K562 (cell line): ENCODE results near the gene UPP1. TPM values are rescaled to one million over a fixed set of nuclear protein-coding genes. Genes with fewer than 3 reads are reported as not detected.

ENCODE experiments used
- ATAC-seq: fragments of 200-7000 bp; cut with Tn5 transposase; 3 replicates; pipeline ENCODE4 v1.9.1; 2020; ENCODE audit warnings: moderate library complexity
- BruUV-seq: library from RNA; stranded (reverse); fragments of 400-500 nt; replicated peaks from 2 replicates; lab custom pipeline; 2021; lab: Mats Ljungman, UMichigan
- CTCF ChIA-PET: fragments of 300-600 bp; formaldehyde crosslinking; extraction: SDS; loops from one replicate; lab custom pipeline; 2021; ENCODE audit warnings: low intra/inter-chr PET ratio; lab: Yijun Ruan, JAX
- POLR2A ChIA-PET: fragments of 300-600, 350-650 bp; sonication (Branson Sonifier 250); formaldehyde crosslinking; extraction: SDS; loops from one replicate; lab custom pipeline; 2021; ENCODE audit warnings: antibody characterized with exemption, inconsistent platforms; lab: Yijun Ruan, JAX
- DNase-seq, 4 experiments: peaks; one replicate each; pipeline versions ENCODE4 v3.0.0 to v3.0.0-alpha.2; 2011 to 2018; ENCODE audit warnings: low spot score in 3 of 4, mixed read lengths in 3 of 4; ENCODE audit errors: extremely low read depth in 1 of 4
- FAIRE-seq: peaks from 2 replicates; lab custom pipeline; 2011; peaks lifted over from hg19 to GRCh38; lab: Jason Lieb, UNC
- H2AFZ ChIP-seq: 2 replicates; pipeline ENCODE4 v1.6.0; 2011; ENCODE audit warnings: low read depth, low read length, control low read depth, inconsistent platforms
- H3K27ac ChIP-seq: fragments of 200-600 bp; 3 replicates; pipeline ENCODE4 v1.8.0; 2011; ENCODE audit warnings: low read depth, mild to moderate bottlenecking, control low read depth, inconsistent platforms, low read length, moderate library complexity, mixed read lengths; ENCODE audit errors: extremely low read depth
- H3K27me3 ChIP-seq, 2 experiments: fragments of 300-600 bp in 1 of 2; 2 replicates in 1 of 2; 3 replicates in 1 of 2; pipeline versions ENCODE4 v1.6.0 to v1.8.0; 2011; ENCODE audit warnings: inconsistent platforms in 2 of 2, low read length in 2 of 2, mild to moderate bottlenecking in 1 of 2, mixed read lengths in 1 of 2, moderate library complexity in 1 of 2; ENCODE audit not compliant: control insufficient read depth in 2 of 2, insufficient read depth in 2 of 2
- H3K36me3 ChIP-seq: fragments of 300-600 bp; 3 replicates; pipeline ENCODE4 v1.8.0; 2011; ENCODE audit warnings: mild to moderate bottlenecking, low read length, inconsistent platforms; ENCODE audit not compliant: control insufficient read depth, insufficient read depth
- H3K4me1 ChIP-seq, 2 experiments: fragments of 200-600 bp in 1 of 2; replicated peaks in 1 of 2; 2 replicates in 1 of 2; 3 replicates in 1 of 2; pipeline versions ENCODE4 v1.5.1 to v1.8.0; 2011; ENCODE audit warnings: inconsistent platforms in 2 of 2, low read length in 2 of 2, mild to moderate bottlenecking in 1 of 2, mixed read lengths in 1 of 2, moderate library complexity in 1 of 2; ENCODE audit not compliant: control insufficient read depth in 2 of 2, insufficient read depth in 2 of 2
- H3K4me2 ChIP-seq: 2 replicates; pipeline ENCODE4 v1.6.1; 2011; ENCODE audit warnings: low read length, control low read depth, inconsistent platforms, mixed read lengths; ENCODE audit not compliant: insufficient read depth
- H3K4me3 ChIP-seq: fragments of 200-600 bp; sonication (generic), shearing (Covaris generic); 2 replicates; pipeline ENCODE4 v1.5.1; 2016; ENCODE audit warnings: control low read depth, inconsistent platforms
- H3K79me2 ChIP-seq: fragments of 200-600 bp; 3 replicates; pipeline ENCODE4 v1.8.0; 2011; ENCODE audit warnings: low read length, inconsistent platforms; ENCODE audit not compliant: control insufficient read depth, insufficient read depth
- H3K9ac ChIP-seq, 2 experiments: 2 replicates each; pipeline versions ENCODE4 v1.6.0 to v1.6.1; 2011; ENCODE audit warnings: low read depth in 2 of 2, low read length in 2 of 2, control low read depth in 1 of 2, inconsistent platforms in 1 of 2, mild to moderate bottlenecking in 1 of 2, mixed read lengths in 1 of 2; ENCODE audit not compliant: insufficient read depth in 1 of 2
- H3K9me1 ChIP-seq: one replicate; pipeline ENCODE4 v1.6.0; 2011; ENCODE audit warnings: inconsistent platforms, mild to moderate bottlenecking, low read length, moderate library complexity; ENCODE audit not compliant: control insufficient read depth, insufficient read depth
- H3K9me3 ChIP-seq: replicated peaks from 2 replicates; pipeline ENCODE4 v1.5.1; 2011; ENCODE audit warnings: low read depth, low read length, inconsistent platforms; ENCODE audit not compliant: control insufficient read depth, insufficient read depth
- H4K20me1 ChIP-seq: replicated peaks from 2 replicates; pipeline ENCODE4 v1.6.1; 2011; ENCODE audit warnings: low read length, inconsistent platforms, mixed read lengths; ENCODE audit not compliant: control insufficient read depth, insufficient read depth
- CC2D1A ChIP-seq: fragments of 450-650 bp; IDR thresholded peaks from 2 replicates; pipeline ENCODE4 v1.6.1; 2017; ENCODE audit warnings: mild to moderate bottlenecking
- ESRRB ChIP-seq: fragments of 250-450 bp; sonication (Bioruptor Pico); IDR thresholded peaks from 2 replicates; pipeline ENCODE4 v1.5.0; 2020; ENCODE audit warnings: mild to moderate bottlenecking, moderate library complexity, borderline replicate concordance
- HINFP ChIP-seq: fragments of 450-650 bp; conservative IDR thresholded peaks from 2 replicates; pipeline ENCODE4 v1.6.1; 2016; ENCODE audit warnings: missing genetic modification characterization, low read depth, mild to moderate bottlenecking, control low read depth, missing compliant biosample characterization
- MEIS2 ChIP-seq: fragments of 450-650 bp; IDR thresholded peaks from 2 replicates; pipeline ENCODE4 v1.6.1; 2014; ENCODE audit warnings: mild to moderate bottlenecking; ENCODE audit not compliant: partially characterized antibody
- TAF7 ChIP-seq: fragments of 450-650 bp; IDR thresholded peaks from 2 replicates; pipeline ENCODE4 v1.6.1; 2016; ENCODE audit warnings: missing genetic modification characterization, missing compliant biosample characterization
- ZBTB7A ChIP-seq: IDR thresholded peaks from 2 replicates; pipeline ENCODE4 v1.6.1; 2011; ENCODE audit warnings: low read depth, mild to moderate bottlenecking, low read length, moderate library complexity, borderline replicate concordance; ENCODE audit not compliant: control insufficient read depth
- WGBS: fragments of 100-300 bp; shearing (Covaris generic); methylation state at CpG from one replicate; pipeline ENCODE4 v1.1.6; 2016; ENCODE audit warnings: low coverage, mixed read lengths; ENCODE audit not compliant: insufficient coverage; ENCODE audit errors: missing lambda C conversion rate; 5-methylcytosine and 5-hydroxymethylcytosine counted together
- in situ Hi-C: fragments of 300-500 bp; cut with MboI; formaldehyde crosslinking; loops from 4 replicates; pipeline ENCODE4 v1.15.0; 2018; ENCODE audit warnings: inconsistent platforms, mixed read lengths
- intact Hi-C: fragments of 100-400 bp; cut with micrococcal nuclease; formaldehyde crosslinking; loops from 2 replicates; pipeline ENCODE4 v1.14.2; 2022
- polyA plus RNA-seq, 8 experiments: library from polyadenylated mRNA; depleted of rRNA in 4 of 8; stranded (reverse) in 5 of 8; unstranded in 3 of 8; fragments of >200 nt; fragmentation: Nextera tagmentation in 2 of 8; fragmentation: Illumina TruSeq in 1 of 8; extraction: Ambion mirVana in 2 of 8; extraction: Trizol in 1 of 8; gene quantifications; 2 replicates each; pipeline versions ENCODE4 v1.2.1 to v1.2.3, GENCODE V29; 2011 to 2014; ENCODE audit warnings: inconsistent platforms in 1 of 8, missing spikeins in 1 of 8
- total RNA-seq, 7 experiments: library from RNA; depleted of rRNA in 6 of 7; stranded (reverse); fragments of >200 nt in 6 of 7; fragmentation: Illumina TruSeq in 2 of 7; extraction: Trizol in 2 of 7; gene quantifications; 2 replicates each; pipeline versions ENCODE4 v1.2.1 to v1.2.3, GENCODE V29; 2011 to 2021; ENCODE audit warnings: low replicate concordance in 1 of 7

UPP1 gene
- total and polyA plus RNA-seq, 9 of the 15 experiments (the other 6 are each of a cell fraction or from before 2014, with no cell fraction given): 0.38 to 2.4 (median 0.61) TPM

DNA sequence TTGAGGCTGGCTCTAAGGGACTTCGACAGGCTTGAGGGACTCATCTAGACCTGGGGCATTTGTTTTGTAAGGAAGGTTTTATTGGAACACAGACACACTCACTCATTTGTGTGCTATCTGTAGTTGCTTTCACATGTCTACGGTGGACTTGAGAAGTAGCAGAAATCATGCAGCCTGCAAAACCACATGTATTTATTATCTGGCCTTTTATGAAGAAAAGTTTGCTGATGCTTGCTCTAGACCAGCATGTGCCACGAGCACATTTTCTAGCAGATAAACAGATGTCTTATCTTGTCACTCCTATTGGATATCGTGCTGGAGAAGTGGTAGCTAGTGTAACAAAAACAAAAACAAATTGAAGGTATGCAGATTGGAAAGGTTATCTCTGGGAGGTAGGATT is 9.8 kb downstream of the UPP1 start:
- no peak overlapping the region for H3K9ac ChIP-seq
- BruUV-seq: no TSS peak
- H3K9me3 ChIP-seq: no peaks in the 10 kb centered on the region
- no peaks in the 10 kb centered on the region for H3K9me1 ChIP-seq
- H3K36me3 ChIP-seq: no peaks in the 10 kb centered on the region
- CTCF ChIA-PET: no interaction called here
- intact Hi-C loops (no loop called here), in situ Hi-C loops (no loop called here)
- H3K4me3 ChIP-seq: no peak overlapping the region
- H4K20me1 ChIP-seq: 0 out of 2 replicates have a peak, but pooled peaks cover 2% of the 10 kb centered on the region
- no peaks in the 10 kb centered on the region for H3K4me1 ChIP-seq
- no peak overlapping the region for H2AFZ ChIP-seq
- 2% methylated on average over 4 of the region's 4 CpGs for WGBS
- no peak for DNase-seq
- POLR2A ChIA-PET: no interaction called here
- H3K27ac ChIP-seq: no peak overlapping the region
- no peak for FAIRE-seq
- TF ChIP-seq MEIS2 (no peak), TAF7 (tag) (no peak), CC2D1A (no peak), HINFP (no peak), ZBTB7A (no peak), ESRRB (CRISPR knock-in tag) (no peak)
- no peak overlapping the region for H3K4me2 ChIP-seq
- no peaks in the 10 kb centered on the region for H3K79me2 ChIP-seq
- no peak for ATAC-seq
- H3K27me3 ChIP-seq: peaks cover 8% of the 10 kb centered on the region in 2 experiments; a peak in 3 of 5 replicates
